HUES64 (cell line): ENCODE measurements around the gene ABCD4.

ENCODE experiments used
- H3K27ac ChIP-seq: 2 replicates; pipeline ENCODE4 v1.7.0; 2013; ENCODE audit warnings: low read depth, low read length, inconsistent platforms
- H3K27me3 ChIP-seq: 2 replicates; pipeline ENCODE4 v1.6.1; 2013; ENCODE audit warnings: mild to moderate bottlenecking, low read length; ENCODE audit not compliant: insufficient read depth
- H3K36me3 ChIP-seq: 2 replicates; pipeline ENCODE4 v1.6.1; 2013; ENCODE audit warnings: mild to moderate bottlenecking, low read length; ENCODE audit not compliant: insufficient read depth
- H3K4me1 ChIP-seq: 2 replicates; pipeline ENCODE4 v1.6.1; 2013; ENCODE audit warnings: mild to moderate bottlenecking, low read length, moderate library complexity; ENCODE audit not compliant: insufficient read depth
- H3K4me3 ChIP-seq: 2 replicates; pipeline ENCODE4 v1.5.1; 2013; ENCODE audit warnings: mild to moderate bottlenecking, low read length, moderate library complexity
- H3K9ac ChIP-seq: 2 replicates; pipeline ENCODE4 v1.6.1; 2013; ENCODE audit warnings: mild to moderate bottlenecking, low read depth, low read length
- H3K9me3 ChIP-seq: 2 replicates; pipeline ENCODE4 v1.6.1; 2013; ENCODE audit warnings: low read depth, low read length; ENCODE audit not compliant: insufficient read depth
- WGBS: fragments of 150-250, 120-280 bp; methylation state at CpG from one replicate; pipeline ENCODE4 v1.1.7; 2013; ENCODE audit warnings: missing lambda C conversion rate; 5-methylcytosine and 5-hydroxymethylcytosine counted together

The ABCD4 gene

GRCh38 chr14:74242021-74242779, 60.5 kb downstream of the ABCD4 start:
- 5% methylated on average over 24 of the region's 28 CpGs for WGBS
- peaks cover 97% of the 10 kb centered on the region for H3K27me3 ChIP-seq

GRCh38 chr14:74241652-74242017, 61.1 kb downstream of the ABCD4 start:
- Histone ChIP-seq H3K36me3 (no peaks in the 10 kb centered on the region), H3K9ac (no peak overlapping the region), H3K27ac (no peak overlapping the region), H3K27me3 (peaks cover 99% of the 10 kb centered on the region), H3K9me3 (no peaks in the 10 kb centered on the region), H3K4me1 (peaks cover 13% of the 10 kb centered on the region), H3K4me3 (peak overlapping the region; percentile 32)
- WGBS: 9% methylated on average over 14 of the region's 14 CpGs

More at GRCh38 chr14:74242021-74242779, 60.5 kb downstream of the ABCD4 start:
- Histone ChIP-seq H3K9me3 (no peaks in the 10 kb centered on the region), H3K4me1 (peaks cover 18% of the 10 kb centered on the region), H3K27ac (no peak overlapping the region), H3K36me3 (no peaks in the 10 kb centered on the region), H3K4me3 (peak overlapping the region; percentile 17; the same call in 1 of the 2 replicates), H3K9ac (no peak overlapping the region)

GRCh38 chr14:74240794-74241651, 61.7 kb downstream of the ABCD4 start:
- WGBS: under 1% methylated on average over 79 of the region's 80 CpGs
- peaks cover 97% of the 10 kb centered on the region for H3K27me3 ChIP-seq

GRCh38 chr14:74239848-74240793, 62.6 kb downstream of the ABCD4 start:
- H3K27ac ChIP-seq: no peak overlapping the region
- H3K9me3 ChIP-seq: no peaks in the 10 kb centered on the region
- H3K4me3 ChIP-seq: peak overlapping the region; percentile 32
- H3K36me3 ChIP-seq: no peaks in the 10 kb centered on the region
- peaks cover 10% of the 10 kb centered on the region for H3K4me1 ChIP-seq
- no peak overlapping the region; the same call in 1 of the 2 replicates for H3K9ac ChIP-seq
- H3K27me3 ChIP-seq: peaks cover 94% of the 10 kb centered on the region
- WGBS: 2% methylated on average over 94 of the region's 94 CpGs

More at GRCh38 chr14:74240794-74241651, 61.7 kb downstream of the ABCD4 start:
- peak overlapping the region; percentile 32 for H3K4me3 ChIP-seq
- H3K9ac ChIP-seq: no peak overlapping the region; the same call in 1 of the 2 replicates
- H3K27ac ChIP-seq: no peak overlapping the region
- H3K36me3 ChIP-seq: no peaks in the 10 kb centered on the region
- H3K4me1 ChIP-seq: peaks cover 10% of the 10 kb centered on the region
- H3K9me3 ChIP-seq: no peaks in the 10 kb centered on the region

- Histone ChIP-seq H3K27ac (no peak within 1 kb of the TSS), H3K4me1 (peaks cover 10% of the 10 kb centered on the region), H3K27me3 (peaks cover 86% of the 10 kb centered on the region), H3K4me3 (peak within 1 kb of the TSS; percentile 32), H3K36me3 (no peaks in the 10 kb centered on the region), H3K9me3 (no peaks in the 10 kb centered on the region), H3K9ac (no peak within 1 kb of the TSS; the same call in 1 of the 2 replicates)
- 7% methylated on average over 40 of the region's 40 CpGs for WGBS
Observed at GRCh38 chr14:74238974-74239847, 63.5 kb downstream of the ABCD4 start, which contains the start of gene VSX2. TSS of gene VSX2 (plus strand) at chr14:74239449. CDS start at chr14:74239562, 113 bp downstream.

GRCh38 chr14:74237441-74237840, 65.3 kb downstream of the ABCD4 start:
- peaks cover 69% of the 10 kb centered on the region for H3K27me3 ChIP-seq

More at GRCh38 chr14:74237441-74237840, 65.3 kb downstream of the ABCD4 start:
- no peaks in the 10 kb centered on the region for H3K36me3 ChIP-seq
- H3K9ac ChIP-seq: no peak overlapping the region
- 73% methylated on average over 4 of the region's 4 CpGs for WGBS
- H3K4me1 ChIP-seq: peaks cover 4% of the 10 kb centered on the region; the same call in 1 of the 2 replicates
- H3K4me3 ChIP-seq: no peak overlapping the region
- no peak overlapping the region for H3K27ac ChIP-seq
- no peaks in the 10 kb centered on the region for H3K9me3 ChIP-seq
